HG02678 (cell line): Measurements from ENCODE around the gene ZNF239.
"Not testable (repeated sequence)": the region's sequence is repeated elsewhere in the genome, so short reads cannot be mapped to it uniquely, and the experiment has no call there.

Experiments used
- ATAC-seq: cut with Tn5 transposase; IDR thresholded peaks from one replicate; pipeline ENCODE4 v1.9.1; 2021; ENCODE audit warnings: mild to moderate bottlenecking, moderate library complexity; ENCODE audit not compliant: unreplicated experiment

Gene ZNF239

GRCh38 chr10:43584051-43584450 is 9.6 kb upstream of the ZNF239 start:
- ATAC-seq: no peak

GRCh38 chr10:43576580-43576979 is 2.2 kb upstream of the ZNF239 start:
- ATAC-seq: no peak

GRCh38 chr10:43576062-43576461 is 1.6 kb upstream of the ZNF239 start:
- no peak for ATAC-seq

- ATAC-seq: no peak
Measured at GRCh38 chr10:43574906-43575305, 490 bp upstream of the ZNF239 start.

- ATAC-seq: no peak
Measured at GRCh38 chr10:43573250-43574000, 991 bp downstream of the ZNF239 start.

- no peak for ATAC-seq
Measured at GRCh38 chr10:43570971-43571370, 3.4 kb downstream of the ZNF239 start.

- no peak for ATAC-seq
Measured at GRCh38 chr10:43569681-43570080, 4.7 kb downstream of the ZNF239 start.

GRCh38 chr10:43557214-43557613 is 17.2 kb downstream of the ZNF239 start:
- no peak for ATAC-seq

- ATAC-seq: not testable (repeated sequence)
Measured at GRCh38 chr10:43543746-43544145, 30.7 kb downstream of the ZNF239 start.

GRCh38 chr10:43524434-43525247 is 49.8 kb downstream of the ZNF239 start:
- no peak for ATAC-seq
